ENCODE results near the gene SPATA1. TPM values are rescaled to one million over a fixed set of nuclear protein-coding genes. Genes with fewer than 3 reads are reported as not detected.
A peak's percentile ranks its signal among the peaks of the same experiment; 100 is the strongest.

Gene SPATA1
- total and polyA plus RNA-seq, 2 of the 13 experiments (the other 11 are each of a cell fraction or from before 2014, with no cell fraction given), result 0.70 to 1.4 TPM

- TF ChIP-seq NFAT5 (CRISPR knock-in tag; IDR thresholded peaks at IDR 0.05) (0 out of 2 replicates have a peak, but pooled peaks have one; percentile 15), E2F1 (CRISPR knock-in tag; IDR thresholded peaks at IDR 0.05) (0 out of 2 replicates have a peak, but pooled peaks have one; percentile 47), ZSCAN20 (CRISPR knock-in tag; IDR thresholded peaks at IDR 0.05; ENCODE audit: borderline replicate concordance) (peak; percentile 59; the same call in 1 of the 2 replicates), MED1 (CRISPR knock-in tag; IDR thresholded peaks at IDR 0.05) (0 out of 2 replicates have a peak, but pooled peaks have one; percentile 1), ZEB1 (IDR thresholded peaks at IDR 0.05; ENCODE audit: insufficient replicate concordance, low read depth) (no peak), ASH2L (IDR thresholded peaks at IDR 0.05; ENCODE audit: insufficient read length, low read depth, low read length) (peak; percentile 16), HNRNPK (IDR thresholded peaks at IDR 0.05; ENCODE audit: low read depth, low read length, poor library complexity, severe bottlenecking) (no peak), KDM5A (IDR thresholded peaks at IDR 0.05; ENCODE audit: borderline replicate concordance, low read length) (0 out of 2 replicates have a peak, but pooled peaks have one; percentile 1), TBX2 (CRISPR knock-in tag; IDR thresholded peaks at IDR 0.05; ENCODE audit: borderline replicate concordance) (peak; percentile 29; the same call in 1 of the 2 replicates), RFXAP (CRISPR knock-in tag; IDR thresholded peaks at IDR 0.05; ENCODE audit: borderline replicate concordance) (no peak), ARID3A (IDR thresholded peaks at IDR 0.05; ENCODE audit: low read depth, low read length) (peak; percentile 4), POGZ (CRISPR knock-in tag; IDR thresholded peaks at IDR 0.05) (no peak), HOXA9 (CRISPR knock-in tag; IDR thresholded peaks at IDR 0.05; ENCODE audit: borderline replicate concordance) (no peak), ZNF687 (CRISPR knock-in tag; IDR thresholded peaks at IDR 0.05) (peak; percentile 7; the same call in 1 of the 2 replicates), SRSF9 (IDR thresholded peaks at IDR 0.05; ENCODE audit: borderline replicate concordance, insufficient read depth, low read depth, low read length, poor library complexity, severe bottlenecking) (no peak)
Measured at GRCh38 chr1:84505493-84506001, 639 bp upstream of the SPATA1 start (continued).
